HG03045 (cell line): Measurements from ENCODE around the gene WFDC12.

Experiments used
- ATAC-seq: cut with Tn5 transposase; IDR thresholded peaks from one replicate; pipeline ENCODE4 v1.9.1; 2021; ENCODE audit warnings: mild to moderate bottlenecking, moderate library complexity; ENCODE audit not compliant: unreplicated experiment

The WFDC12 gene

DNA sequence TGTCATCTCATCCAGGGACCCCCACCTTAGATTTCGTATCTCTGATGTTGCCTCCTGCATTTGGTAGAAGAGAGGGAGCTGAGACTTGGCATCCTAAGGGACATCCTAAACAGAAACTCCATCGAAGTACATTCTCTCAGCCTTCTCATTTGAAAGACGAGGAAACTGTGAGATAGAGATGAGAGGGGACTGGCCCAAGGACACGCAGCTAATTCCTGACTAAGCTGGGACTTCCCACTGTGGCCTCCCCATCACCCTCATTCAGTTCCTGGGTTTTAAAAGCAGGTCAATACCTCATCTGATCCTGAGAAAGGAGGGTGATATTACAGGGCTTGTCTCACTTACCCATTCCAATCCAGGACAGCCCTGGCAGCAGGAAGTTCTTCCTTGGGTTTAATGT lies 8.4 kb downstream of the WFDC12 start:
- ATAC-seq = no peak

DNA sequence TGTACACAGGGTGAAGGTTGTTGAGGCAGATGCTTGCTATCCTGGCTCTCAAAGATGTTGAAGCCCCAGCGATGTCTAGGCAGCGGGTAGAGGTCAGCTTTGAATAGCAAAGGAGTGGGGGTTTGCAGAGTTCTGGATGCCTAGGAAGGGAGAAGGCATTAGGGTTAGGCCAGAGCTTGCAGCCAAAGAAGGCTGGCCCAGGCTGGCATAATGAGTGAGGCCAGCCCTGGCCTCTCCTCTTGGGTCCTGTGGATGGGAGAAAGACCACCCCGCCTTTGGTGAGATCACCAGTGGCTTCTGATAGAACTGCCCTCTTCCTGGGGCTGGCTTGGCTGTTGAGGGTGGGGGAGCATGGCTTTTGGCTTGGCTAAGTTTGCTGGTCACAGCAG lies 8.9 kb downstream of the WFDC12 start:
- no peak for ATAC-seq

DNA sequence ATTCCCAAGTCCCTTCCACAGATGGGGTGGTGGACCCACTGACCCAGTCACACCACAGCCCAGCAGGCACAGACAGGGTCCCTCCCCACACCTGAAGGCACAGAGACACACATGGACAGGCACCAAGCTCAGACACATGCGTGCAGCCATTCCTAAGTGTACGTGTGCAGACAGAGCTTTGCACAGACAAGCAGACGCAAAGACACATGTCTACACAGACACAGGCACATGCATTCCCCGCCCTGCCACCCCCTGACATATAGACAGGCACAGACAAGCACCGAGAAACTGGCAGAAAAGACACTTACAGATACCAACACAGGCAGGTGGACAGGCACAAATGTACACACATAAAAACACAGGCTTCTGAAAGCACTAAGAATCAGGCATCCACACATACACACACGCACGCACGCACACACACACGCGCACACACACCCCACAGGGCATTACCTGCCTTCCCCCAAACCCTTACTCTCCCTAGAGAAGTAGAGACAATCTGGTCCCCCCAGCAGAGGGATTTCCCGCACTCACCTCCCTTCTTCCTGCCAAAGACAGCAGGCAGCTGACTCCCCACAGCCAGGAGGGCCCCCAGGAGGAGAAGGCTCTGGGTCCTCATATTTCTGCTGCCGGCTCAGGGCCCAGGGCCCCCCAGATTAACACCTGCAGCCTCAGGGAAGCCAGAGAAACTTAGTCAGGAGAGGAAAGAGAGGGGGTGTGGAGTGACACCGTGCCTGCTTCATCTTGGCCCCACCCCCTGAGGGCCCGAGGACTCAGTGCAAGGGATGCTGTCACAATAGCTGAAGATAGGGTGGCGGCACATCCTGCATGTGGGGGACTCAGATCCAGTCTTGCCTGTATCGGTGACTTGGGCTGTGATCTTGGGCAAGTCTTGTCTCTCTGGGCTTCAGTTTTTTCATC lies 9.5 kb downstream of the WFDC12 start, which contains the start of gene WFDC5:
Gene WFDC5, minus strand, starts transcription at position 710 of the 921 bp plus-strand sequence. Its CDS starts 91 bp downstream, at position 619.
- no peak for ATAC-seq

DNA sequence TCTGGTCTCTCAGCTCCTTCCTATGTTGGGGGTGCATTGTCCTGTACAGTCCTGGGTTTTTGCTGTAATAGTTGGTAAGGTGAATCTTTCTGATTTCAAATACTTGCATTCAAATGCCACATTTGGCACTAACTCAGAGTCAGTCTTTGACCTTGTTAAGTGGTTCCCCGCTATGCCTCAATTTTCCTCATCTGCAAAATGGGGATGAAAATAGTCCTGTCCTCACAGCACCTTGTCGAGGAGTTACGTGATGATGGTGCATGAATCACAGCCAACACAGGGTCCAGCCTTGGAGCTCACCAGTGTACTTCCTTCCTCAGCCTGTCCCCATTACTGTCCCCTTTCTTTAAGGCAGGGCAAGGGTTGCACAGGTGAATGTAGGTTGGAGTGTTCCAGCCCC lies 10.4 kb downstream of the WFDC12 start:
- ATAC-seq = no peak

DNA sequence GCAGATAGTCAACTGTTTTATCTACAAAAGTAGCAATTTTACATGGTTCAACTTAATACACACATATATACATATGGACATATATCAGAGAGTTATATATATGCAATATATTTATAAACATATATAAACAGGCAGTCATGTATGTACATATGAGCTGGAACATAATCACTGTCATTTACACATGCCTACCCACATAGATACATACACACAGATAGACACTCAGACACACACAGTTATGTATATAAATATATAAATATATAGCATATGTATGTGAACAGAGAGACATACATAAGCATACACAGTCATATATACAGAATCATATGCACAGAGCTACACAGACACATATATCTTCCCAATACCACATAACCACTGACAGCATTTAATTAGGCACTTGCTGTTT lies 11.5 kb downstream of the WFDC12 start:
- no peak for ATAC-seq

DNA sequence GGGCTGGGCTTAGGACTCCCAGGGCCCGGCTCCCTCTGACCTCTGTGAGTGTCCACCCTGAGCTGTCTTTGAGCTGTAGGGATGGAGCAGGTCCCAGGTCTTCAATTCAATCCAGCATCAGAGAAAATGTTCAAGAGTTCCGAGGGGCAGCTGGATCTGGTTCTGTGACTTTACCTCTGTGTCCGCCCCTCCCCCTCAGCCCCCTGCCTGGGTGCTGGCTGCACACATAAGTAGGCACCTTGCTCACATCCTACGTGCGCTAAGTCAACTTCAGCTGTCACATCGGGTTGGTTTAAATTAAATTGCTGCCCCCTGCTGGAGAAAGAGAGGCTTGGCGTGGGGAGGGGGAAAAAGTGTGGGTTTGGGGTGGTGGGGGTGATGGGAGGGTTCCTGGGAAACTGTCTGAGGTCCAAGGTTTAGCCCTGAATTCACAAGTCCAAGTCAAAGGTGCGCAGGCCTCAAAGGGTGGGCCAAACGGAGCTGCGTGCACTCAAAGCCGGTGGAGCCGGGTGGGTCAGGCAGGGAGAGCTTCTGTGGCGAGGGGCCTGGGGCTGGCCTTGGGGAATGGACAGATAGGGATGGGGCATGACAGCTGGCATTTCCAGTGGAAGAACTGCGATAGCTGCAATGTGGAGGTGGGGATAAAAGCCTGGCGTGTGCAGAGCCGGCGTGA lies 12.3 kb downstream of the WFDC12 start:
- no peak for ATAC-seq

DNA sequence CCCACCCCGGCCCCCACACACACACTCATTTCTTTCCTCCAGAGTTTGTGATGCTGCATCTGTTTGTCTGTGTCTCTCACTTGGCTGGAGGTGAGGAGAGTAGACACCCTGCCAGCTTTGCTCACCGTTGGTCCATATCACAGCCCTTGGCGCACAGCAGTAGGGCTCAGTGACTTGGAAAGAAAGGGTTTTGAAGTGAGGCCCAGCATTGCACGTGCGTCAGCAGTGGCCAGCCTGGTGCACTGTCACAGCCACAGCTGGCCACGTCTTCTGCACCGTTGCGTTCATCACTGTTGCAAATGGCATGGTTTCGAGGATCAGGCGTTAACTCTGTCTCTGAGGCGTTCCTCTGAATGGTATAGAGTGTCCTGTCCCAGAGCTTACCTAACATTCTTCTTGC lies 13.0 kb downstream of the WFDC12 start:
- ATAC-seq = no peak

DNA sequence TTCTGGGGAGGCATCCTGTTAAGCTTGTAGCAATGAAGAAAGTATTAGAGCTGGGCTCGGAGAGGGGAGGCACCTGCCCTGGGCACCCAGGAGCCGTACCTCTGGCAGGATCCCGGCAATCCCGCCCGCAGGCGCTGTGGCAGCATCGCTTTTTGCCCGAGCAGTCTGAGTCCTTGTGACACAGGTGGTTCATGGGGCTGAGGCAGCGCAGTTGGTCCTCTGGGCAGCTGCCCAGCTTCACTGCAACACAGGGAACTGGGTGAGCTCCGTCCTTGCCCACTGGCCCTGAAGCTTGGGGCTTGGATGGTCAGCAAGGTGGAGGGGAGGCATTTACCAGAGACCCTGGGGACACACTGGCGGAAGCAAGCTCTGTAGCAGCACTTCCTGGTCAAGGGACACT lies 14.0 kb downstream of the WFDC12 start:
- no peak for ATAC-seq

DNA sequence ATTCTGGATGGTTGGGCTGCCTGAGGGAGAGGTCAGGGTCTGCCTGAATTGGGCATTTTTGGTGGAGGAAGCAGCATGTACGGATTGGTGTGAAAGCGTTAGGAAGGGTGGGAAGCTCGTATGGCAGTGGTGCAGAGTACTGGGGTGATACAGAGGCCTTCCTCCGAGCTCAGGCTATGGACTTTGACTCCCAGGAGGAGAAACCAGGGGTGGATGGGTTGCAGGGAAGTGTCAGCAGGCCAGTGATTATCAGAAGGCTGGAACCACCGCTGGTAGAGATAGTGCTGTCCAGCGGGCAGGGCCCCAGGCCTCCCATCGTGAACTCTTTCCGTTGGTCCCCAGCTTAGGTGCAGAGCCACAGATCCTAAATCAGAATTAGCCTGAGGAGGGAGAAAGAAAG lies 14.6 kb downstream of the WFDC12 start:
- no peak for ATAC-seq

DNA sequence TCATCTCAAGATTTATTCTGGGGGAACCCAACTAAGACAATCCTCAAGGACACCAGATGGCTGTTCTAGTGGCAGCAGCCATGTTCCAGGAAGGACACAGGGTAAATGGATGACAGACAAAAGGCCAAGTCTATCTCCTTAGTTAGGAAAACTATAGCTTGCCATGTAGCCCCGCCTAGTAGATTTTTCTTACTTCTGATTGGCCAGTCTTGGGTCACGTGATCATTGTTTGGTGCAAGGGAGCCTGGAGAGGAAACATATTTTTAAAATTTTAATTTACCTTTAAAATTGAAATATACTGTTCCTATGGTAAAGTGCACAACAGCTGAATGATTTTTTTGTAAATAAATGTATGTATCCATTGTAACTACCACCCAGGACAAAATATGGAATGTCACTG lies 18.9 kb downstream of the WFDC12 start:
- no peak for ATAC-seq

DNA sequence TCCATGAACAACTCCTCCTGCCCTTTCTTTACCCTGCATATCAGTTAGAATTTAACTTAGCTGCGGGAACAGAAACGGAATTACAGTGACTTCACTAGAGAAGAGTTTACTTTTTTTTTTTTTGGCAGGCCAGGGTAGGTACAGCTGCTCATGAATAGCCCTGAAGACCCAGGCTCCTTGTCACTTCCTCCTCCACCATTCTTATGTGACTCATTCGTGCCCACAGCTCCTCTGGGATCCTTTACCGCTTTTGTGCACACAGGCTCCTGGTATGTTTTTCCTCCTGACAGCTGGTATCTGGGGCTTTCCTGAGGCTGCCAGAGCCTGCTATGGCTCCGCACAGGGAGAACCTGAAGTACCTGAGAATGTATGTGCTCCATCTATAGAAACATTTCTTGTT lies 19.5 kb downstream of the WFDC12 start:
- ATAC-seq = no peak

DNA sequence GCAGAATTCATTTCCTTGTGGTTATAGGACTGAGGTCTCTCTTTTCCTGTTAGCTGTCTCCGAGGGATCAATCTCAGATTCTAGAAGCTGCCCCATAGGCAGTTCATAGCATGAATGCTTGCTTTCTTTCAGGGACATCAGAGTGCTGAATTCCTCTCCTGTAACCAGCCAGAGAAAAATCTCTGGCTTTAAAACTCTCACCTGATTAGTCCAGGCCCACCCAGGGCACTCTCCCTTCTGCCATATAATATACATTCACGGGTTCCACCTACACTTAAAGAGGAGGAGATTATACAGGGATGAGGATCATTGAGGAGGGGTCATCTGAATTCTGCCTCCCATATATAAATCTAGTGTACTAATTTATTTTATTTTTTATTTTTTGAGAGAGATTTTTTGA lies 21.2 kb downstream of the WFDC12 start:
- ATAC-seq = no peak

DNA sequence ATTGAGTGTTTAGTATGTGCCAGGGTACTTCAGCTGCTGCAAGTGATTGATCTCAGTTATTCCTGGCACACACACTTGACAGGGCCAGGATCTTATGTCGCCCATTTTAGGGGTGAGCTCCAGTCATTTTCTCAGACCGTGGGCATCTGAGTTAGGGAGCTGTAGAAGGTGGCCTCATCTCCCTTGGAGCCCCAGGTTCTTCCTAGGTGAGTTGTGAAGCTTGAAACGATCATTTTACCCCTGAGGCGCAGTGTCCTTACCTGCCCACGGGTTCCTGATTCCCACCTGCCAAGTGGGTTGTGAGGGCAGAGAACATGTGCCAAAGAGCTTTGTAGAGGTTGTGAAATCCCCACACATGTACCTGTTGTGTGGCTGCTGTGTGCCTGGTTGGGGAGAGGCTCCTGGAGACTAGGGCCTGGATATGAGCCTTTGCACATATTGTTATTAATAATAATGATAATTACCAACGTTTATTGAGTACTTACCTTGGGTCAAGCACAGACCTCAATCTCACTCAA lies 22.9 kb downstream of the WFDC12 start:
- no peak for ATAC-seq

DNA sequence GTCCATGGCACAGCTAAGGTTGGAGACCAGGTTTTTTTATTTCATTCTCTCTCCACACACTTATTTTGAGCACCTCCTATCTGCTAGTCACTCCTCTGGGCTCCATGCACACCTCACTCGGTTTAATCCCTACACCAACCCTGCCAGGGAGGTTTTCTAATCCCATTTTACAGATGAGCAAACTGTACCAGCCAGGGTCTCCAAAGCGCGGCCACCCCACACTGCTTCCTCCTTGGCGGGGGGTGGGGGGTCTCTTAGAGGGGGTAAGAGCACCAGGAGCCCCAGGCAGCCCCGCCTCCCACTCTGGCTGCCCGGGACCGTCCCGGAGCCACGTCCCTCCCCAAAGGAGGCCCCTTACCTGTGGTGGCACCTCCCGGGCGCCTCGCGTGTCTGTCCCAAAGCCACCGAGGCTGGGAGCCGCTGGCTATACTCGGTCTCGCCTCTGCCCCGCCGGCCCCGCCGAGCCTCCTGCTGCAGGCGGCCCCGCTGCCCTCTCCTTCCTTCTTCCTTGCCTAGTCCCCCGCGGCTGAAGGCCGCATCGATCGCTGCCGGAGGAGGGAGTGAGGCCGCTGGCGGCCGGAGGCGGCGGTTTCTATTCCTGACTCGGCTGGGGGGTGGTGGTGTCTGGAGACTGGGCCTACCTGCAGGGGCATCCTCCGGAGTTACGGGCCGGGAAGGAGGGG lies 23.6 kb downstream of the WFDC12 start, which contains the start of gene KCNS1:
Gene KCNS1, minus strand, starts transcription at position 565 of the 683 bp plus-strand sequence. CDS start 1,891 bp downstream, outside the sequence.
- ATAC-seq = no peak

DNA sequence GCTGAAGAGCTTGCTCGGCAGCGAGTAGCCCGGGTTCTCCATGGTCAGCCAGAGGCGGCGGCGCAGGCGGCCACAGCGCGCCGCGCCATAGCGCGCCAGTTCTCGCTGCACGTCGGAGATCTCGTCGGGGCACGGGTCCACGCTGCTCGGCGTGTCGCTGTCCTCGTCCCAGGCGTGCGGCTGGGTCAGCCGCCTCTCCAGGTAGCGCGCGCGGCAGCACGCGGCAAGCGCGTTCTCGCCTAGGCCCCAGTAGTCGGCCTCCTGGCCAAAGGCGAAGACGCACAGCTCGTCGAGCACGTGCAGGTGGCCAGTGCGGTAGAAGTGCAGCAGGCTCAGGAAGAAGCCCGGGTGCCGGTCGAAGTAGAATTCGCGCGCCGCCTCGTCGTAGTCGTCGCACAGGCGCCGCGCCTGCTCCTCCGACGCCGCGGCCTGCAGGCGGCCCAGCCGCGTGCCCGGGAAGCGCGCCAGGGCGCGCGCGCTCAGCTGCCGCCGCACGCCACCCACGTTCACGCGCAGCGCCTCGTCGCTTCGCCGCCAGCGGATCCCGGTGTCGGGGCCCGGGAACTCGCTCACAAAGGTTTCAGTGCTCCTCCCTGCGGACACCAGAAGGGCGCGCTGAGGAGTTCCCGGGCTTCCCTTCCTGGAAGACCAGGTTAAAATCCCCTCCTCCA lies 26.0 kb downstream of the WFDC12 start:
- ATAC-seq = no peak

DNA sequence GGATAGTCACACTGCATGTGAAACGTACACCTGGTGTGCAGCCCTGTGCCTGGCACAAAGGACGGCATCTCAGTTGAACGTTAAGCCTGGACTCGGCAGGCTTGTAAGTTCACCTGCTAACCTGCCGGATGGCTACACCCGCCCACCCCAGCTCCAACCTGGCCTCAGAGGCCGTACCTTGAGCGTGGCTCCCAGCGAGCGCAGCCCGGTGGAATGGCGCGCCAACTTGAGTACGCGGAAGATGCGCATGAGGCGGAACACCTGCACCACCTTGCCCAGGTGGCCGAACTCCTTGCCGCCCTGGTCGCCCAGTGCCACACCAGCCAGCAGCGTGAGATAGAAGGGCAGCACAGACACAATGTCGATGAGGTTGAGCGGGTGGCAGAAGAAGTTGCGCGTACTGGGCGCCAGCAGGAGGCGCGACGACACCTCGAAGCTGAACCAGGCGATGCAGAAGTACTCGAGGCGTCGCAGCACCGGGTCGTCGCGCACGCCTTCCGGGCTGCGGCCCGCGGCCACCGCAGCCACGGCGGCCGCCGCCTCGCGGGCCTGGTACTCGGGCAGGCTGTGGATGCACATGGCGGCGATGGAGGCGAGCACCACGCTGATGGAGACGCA lies 26.7 kb downstream of the WFDC12 start:
- ATAC-seq = no peak

DNA sequence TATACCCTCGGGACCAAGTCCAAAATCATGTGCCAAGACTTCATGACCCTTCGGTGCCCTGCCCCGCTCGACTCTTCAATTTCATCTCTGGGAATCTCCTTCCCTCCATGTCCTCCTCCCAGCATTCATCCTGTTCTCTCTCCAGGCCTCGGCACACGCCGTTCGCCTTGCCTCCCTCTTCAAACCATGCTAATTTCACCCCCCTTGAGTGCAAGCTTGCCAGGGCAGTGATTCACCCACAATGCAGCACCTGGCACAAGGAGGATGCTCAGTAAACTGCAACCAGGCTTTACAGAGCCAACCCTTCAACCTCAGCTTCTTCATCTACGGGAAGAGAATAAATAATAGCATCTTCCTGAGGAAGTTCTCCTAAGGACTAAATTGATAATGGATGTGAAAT lies 27.5 kb downstream of the WFDC12 start:
- ATAC-seq = no peak

DNA sequence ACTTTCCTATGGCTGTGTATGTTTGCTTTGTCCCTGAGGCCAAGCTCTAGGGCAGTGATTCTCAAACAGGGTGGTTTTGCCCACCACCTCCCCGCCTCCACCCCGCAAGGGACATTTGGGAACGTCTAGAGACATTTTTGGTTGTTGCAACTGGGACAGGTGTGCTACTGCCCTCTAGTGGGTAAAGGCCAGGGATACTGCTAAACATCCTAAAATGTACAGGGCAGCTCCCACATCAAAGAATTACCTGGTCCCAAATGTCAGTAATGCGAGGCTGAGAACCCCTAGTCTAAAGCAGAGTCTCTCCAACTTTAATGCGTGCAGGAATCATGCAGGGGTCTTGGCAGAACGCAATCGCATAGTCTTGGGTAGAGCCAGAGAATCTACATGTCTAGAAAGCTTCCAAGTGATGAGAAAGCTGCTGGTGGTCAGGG lies 28.4 kb downstream of the WFDC12 start:
- ATAC-seq = no peak

DNA sequence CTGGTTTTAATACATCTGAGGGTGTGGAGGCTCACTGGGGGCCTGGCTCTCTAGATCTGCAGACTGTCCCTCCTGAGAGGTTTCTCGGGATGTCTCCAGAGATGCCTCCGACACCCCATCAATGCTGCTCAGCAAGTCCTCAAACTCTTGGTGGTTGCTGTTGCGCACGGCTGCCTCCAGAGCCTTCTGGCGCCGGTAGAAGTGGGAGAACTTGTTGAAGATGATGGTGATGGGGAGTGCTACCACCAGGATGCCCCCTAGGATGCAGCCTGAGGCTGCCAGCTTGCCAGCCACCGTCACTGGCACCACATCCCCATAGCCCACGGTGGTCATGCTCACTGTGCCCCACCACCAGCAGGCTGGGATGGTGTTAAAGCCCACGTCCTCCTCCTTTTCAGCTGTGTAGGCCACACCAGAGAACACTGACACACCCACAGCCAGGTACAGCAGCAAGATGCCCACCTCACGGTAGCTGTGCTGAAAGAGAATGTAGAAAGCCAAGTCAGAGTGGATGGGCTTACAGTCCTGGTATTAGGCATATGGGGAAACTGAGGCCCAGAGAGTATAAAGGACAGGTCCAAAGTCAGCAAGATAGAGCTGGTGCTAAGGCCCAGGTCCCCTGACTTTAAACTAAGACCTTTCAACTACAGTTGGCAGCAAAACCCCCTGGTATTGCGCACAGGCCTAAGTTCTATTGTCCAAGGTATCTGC lies 29.2 kb downstream of the WFDC12 start:
- no peak for ATAC-seq

DNA sequence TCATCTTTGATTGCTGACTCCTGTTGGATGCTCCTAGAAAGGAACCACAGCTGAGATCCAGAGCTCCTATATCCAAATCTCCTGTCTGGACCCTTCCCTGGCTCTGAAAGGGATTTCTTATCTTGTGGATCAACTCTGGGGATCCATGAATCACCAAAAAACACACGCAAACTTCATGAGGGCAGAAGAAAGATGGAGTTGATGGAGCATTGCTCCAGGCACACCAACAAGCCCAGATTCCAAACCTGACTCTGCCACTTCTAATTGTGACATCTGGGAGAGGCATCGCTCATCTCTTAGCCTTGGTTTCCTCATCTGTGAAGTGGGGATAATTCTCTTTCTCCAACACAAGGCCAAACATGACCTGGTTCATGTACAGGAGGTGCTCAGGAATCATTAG lies 30.1 kb downstream of the WFDC12 start:
- ATAC-seq = no peak
